D721Med (cell line): ENCODE results near the gene NAAA.

Experiments
- DNase-seq: peaks from one replicate; pipeline ENCODE4 v3.0.0; 2011; ENCODE audit warnings: low spot score; ENCODE audit not compliant: insufficient read length
- FAIRE-seq: peaks from 2 replicates; lab custom pipeline; 2011; peaks lifted over from hg19 to GRCh38; lab: Jason Lieb, UNC
- TF ChIP-seq, protein P1 (sequence below): IDR thresholded peaks from 2 replicates; pipeline ENCODE4 v1.5.1; 2012; ENCODE audit warnings: mild to moderate bottlenecking, control low read depth; ENCODE audit not compliant: insufficient read depth; ENCODE audit errors: missing control alignments

The NAAA gene

DNA sequence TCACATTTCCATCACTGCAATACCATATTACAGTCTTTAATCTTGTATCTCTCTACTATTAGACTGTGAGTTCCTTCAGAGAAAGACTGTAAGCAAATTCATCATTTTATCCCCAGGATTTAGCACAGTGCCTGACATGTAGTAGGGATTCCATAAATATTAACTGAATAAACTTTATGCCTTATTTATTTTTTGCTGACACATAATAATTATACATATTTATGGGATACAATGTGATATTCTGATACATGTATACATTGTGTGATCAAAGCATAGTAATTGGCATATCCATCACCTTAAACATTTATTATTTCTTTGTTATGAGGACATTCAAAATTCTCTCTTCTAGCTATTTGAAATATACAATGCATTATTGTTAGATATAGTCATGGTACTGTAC, 42.3 kb downstream of the NAAA start:
- no peak for FAIRE-seq
- TF ChIP-seq, protein P1, sequence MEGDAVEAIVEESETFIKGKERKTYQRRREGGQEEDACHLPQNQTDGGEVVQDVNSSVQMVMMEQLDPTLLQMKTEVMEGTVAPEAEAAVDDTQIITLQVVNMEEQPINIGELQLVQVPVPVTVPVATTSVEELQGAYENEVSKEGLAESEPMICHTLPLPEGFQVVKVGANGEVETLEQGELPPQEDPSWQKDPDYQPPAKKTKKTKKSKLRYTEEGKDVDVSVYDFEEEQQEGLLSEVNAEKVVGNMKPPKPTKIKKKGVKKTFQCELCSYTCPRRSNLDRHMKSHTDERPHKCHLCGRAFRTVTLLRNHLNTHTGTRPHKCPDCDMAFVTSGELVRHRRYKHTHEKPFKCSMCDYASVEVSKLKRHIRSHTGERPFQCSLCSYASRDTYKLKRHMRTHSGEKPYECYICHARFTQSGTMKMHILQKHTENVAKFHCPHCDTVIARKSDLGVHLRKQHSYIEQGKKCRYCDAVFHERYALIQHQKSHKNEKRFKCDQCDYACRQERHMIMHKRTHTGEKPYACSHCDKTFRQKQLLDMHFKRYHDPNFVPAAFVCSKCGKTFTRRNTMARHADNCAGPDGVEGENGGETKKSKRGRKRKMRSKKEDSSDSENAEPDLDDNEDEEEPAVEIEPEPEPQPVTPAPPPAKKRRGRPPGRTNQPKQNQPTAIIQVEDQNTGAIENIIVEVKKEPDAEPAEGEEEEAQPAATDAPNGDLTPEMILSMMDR: no peak
- no peak for DNase-seq

DNA sequence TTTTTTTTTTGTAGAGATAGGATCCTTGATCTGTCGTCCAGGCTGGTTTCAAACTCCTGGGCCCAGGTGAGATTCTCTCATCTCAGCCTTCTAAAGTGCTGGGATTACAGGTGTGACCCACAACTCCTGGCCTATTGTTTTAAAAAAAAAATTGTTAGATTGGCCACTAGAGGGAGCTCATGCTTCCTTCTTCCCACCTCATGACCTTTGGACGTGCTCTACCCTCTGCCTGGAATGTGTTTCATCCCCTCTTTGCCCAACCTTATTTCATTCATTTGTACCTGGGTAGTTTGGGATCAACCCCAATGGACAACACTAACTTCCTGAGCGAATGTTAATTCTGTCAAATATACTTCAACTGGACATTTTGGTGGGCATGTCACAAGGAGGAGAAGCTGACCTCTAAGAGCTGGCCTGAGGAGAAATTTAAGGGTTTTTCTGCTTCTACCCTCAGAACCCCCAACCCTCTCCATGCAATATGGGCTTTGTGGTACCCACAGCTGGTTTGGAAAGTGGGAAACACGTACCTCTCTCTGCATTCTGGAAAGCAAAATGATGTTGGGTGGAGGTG, 45.0 kb downstream of the NAAA start:
- DNase-seq (no peak), FAIRE-seq (peak; percentile 41)
- TF ChIP-seq, protein P1: peak; percentile 57

DNA sequence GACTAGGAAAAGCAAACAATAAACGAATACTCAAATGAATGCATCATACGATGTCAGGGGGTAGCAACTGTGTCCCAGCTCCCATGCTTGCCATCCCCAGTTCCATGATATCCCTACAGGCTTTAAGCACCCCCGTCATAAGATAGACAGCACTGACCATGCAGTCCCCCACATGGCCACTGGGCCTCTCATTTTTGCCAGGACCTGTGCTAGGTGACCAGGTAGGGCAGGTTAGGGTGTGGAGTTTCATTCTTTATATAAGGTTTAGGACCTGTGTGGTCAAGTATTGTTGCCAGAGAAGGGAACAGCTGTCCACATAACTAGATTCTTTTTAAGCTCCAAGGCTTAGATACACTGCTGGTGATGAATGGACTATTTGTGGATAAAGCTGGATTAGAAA, 48.3 kb downstream of the NAAA start:
- peak; percentile 45 for DNase-seq
- FAIRE-seq: no peak
- TF ChIP-seq, protein P1: no peak

DNA sequence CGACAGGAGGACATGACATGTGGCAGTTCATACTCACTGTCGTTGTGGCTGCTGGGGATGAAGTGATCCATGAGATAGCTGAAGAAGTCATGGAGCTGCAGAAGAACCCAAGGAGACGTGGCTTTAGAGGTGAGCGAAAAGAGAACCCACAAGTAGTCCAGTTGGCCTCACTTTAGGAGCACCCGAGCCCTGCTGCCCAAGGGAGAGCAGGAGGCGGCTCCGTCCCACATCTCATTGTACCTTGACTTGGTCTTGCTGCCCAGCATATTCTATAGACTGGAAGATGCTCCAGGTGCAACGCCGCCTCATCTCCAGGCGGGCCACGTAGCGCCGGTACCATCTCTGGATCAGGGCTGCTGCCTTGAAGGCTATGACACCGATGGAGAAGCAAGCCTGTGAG, 49.2 kb downstream of the NAAA start:
- TF ChIP-seq, protein P1: no peak
- no peak for FAIRE-seq
- DNase-seq: no peak

DNA sequence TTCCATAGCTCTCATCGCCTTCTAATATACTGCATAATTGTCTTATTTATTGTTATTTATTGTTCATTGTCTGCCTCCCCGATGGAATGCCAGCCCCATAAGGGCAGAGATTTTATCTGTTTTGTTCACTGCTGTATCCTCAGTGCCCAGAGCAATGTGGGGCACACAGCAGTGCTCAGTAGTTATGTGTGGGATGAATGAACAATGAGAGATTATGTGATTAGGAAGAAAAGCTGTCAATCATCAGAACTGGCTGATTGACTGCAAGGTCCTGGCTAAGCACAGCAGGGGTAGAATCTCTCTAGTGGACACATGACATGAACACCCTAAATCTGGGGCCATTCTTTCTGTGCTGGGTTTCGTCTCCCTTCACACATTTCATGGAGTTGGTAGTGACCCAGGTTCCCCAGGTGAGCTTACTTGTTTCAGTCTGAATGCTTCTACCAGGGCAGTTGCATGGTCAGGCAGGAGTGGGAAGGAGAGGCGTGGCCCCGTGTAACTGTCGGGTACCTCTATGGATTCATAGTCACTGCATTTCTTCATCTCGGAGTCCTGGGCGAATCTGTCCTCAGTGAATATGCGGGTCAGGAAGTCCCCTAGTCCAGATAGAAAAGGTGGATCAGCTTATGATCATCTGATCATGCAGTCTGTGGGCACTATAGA, 51.1 kb downstream of the NAAA start:
- FAIRE-seq (no peak), DNase-seq (no peak)
- TF ChIP-seq, protein P1: no peak

DNA sequence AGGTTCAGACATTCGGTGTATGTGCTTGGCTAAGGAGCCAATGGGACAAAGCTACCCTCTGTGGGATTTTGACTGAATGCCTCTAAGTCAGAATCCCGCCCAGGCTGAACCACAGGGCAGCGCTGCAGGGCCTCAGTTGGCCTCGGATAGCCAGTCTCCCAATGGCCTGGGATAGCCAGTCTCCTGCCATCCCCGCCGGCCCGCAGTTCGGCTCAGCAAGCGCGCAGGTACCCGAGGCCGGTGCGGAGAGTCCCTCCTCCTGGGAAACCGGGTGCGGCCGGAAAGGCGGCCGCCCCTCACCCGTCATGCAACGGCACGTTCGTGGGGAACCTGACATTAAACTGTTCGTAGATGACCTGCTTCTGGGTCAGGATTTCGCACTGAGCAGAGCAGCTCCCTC, 54.7 kb downstream of the NAAA start:
- DNase-seq (no peak), FAIRE-seq (no peak)
- TF ChIP-seq, protein P1: no peak

DNA sequence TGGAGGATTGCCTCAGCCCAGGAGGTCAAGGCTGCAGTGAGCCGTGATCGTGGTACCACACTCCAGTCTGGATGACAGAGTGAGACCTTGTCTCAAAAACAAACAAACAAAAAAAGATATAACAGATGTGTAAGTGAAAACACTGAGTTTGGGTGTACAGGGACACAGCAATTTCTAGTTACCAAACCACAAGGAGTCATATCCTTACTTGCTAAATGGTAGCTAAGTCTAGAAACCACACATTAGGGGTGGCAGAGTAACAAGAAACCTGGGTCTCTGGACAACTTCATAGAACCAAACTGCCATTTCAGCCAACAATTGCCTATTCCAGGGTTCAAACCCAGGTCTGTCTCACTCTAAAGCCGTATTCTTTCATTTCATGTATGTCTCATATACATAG, 59.3 kb downstream of the NAAA start:
- TF ChIP-seq, protein P1: no peak
- FAIRE-seq: no peak

More for the DNA sequence above, 59.3 kb downstream of the NAAA start:
- no peak for DNase-seq
